Activated naive CD8-positive, alpha-beta T cell treated with anti-CD3 and anti-CD28 coated beads for 36 hours (primary cell): ENCODE results near the gene EIF4G3. TPM values are rescaled to one million over a fixed set of nuclear protein-coding genes. Genes with fewer than 3 reads are reported as not detected.
"Not testable (repeated sequence)": the region's sequence is repeated elsewhere in the genome, so short reads cannot be mapped to it uniquely, and the experiment has no call there.

ENCODE experiments used
- DNase-seq: peaks from one replicate; pipeline ENCODE4 v3.0.0; 2021
- H3K27ac Mint-ChIP-seq: one replicate; pipeline ENCODE4 v1.8.0; 2022; ENCODE audit warnings: mild to moderate bottlenecking, moderate library complexity, mixed read lengths
- H3K27me3 Mint-ChIP-seq: one replicate; pipeline ENCODE4 v1.8.0; 2022; ENCODE audit warnings: mild to moderate bottlenecking, mixed read lengths
- H3K36me3 Mint-ChIP-seq: one replicate; pipeline ENCODE4 v1.8.0; 2021; ENCODE audit warnings: mild to moderate bottlenecking, mixed read lengths
- H3K4me1 Mint-ChIP-seq: one replicate; pipeline ENCODE4 v1.8.0; 2021; ENCODE audit warnings: mixed read lengths
- H3K4me3 Mint-ChIP-seq: one replicate; pipeline ENCODE4 v1.8.0; 2022; ENCODE audit warnings: mild to moderate bottlenecking, moderate library complexity, mixed read lengths
- H3K9me3 Mint-ChIP-seq: one replicate; pipeline ENCODE4 v1.8.0; 2022; ENCODE audit warnings: mixed read lengths
- total RNA-seq, 2 experiments: library from RNA; stranded (reverse); gene quantifications; one replicate each; pipeline ENCODE4 v1.2.3, GENCODE V29; 2021

Gene EIF4G3
- total RNA-seq, 2 experiments from 2014 or later, result 51.1 to 55.9 TPM

DNA sequence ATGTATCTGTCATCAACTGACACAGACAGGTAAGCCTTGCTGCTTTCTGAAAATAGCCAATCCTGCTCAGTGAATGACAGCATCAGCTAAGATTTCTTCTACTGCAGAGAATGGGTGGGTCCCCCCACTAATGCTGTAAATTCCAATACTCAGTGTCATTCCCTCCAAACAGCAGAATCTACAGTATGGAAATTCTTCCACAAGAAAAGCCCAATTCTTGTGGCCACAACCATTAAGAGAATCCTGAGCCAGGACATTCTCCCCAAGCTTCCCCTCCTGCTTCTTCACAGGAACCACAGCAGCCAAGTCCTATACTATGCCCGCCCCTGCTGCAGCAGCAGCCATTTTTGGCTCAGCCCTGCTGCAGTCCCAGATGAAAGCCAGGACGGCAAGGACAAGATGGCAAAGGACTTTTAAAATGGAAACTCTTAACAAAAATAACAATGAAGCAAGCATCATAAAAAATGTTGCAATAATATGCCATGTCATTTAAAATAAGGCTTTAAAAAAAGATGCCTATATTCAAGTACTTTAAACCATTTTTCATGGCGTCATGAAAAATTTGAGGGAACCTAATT is 26.8 kb downstream of the EIF4G3 start:
- peaks cover 18% of the 10 kb centered on the region for H3K36me3 Mint-ChIP-seq
- H3K4me1 Mint-ChIP-seq, result peaks cover 7% of the 10 kb centered on the region
- H3K4me3 Mint-ChIP-seq, result no peak overlapping the region
- no peaks in the 10 kb centered on the region for H3K27me3 Mint-ChIP-seq
- DNase-seq, result no peak
- H3K27ac Mint-ChIP-seq, result no peak overlapping the region
- no peaks in the 10 kb centered on the region for H3K9me3 Mint-ChIP-seq

DNA sequence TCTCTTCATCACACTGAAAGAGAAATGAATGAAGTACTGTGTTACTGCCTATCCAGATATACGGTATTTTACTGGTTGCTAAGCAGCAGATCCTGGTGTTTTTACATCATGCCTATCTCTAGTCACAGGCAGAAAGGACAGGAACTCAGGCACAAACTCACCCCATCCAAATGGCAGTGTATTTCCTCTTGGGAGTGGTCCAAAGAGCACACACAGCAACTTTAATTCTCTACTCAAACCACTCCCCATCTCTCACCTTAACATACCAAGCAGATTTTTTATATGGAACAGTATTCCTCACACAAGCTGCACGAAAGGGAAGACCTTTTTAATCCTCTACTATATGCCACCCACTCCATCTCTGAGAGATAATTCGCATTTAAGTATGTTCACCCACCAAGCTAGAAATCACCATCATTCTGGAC is 27.3 kb downstream of the EIF4G3 start:
- Mint-ChIP-seq H3K4me1 (peaks cover 4% of the 10 kb centered on the region), H3K4me3 (no peak overlapping the region), H3K27ac (no peak overlapping the region), H3K9me3 (no peaks in the 10 kb centered on the region), H3K27me3 (no peaks in the 10 kb centered on the region), H3K36me3 (peaks cover 18% of the 10 kb centered on the region)
- DNase-seq, result no peak

DNA sequence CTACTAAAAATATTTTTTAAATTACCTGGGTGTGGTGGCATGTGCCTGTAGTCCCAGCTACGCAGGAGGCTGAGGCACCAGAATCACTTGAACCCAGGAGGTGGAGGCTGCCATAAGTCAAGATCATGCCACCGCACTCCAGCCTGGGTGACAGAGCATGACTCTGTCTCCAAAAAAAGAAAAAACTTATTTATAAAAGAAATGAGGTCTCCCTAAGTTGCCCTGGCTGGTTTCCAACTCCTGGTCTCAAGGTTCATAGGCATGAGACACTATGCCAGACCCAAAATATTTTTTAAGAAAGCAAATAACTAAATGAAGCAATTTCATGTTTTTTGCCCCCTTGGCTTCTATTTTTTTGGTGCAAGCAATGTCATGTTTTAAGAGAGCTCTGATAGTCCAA is 32.9 kb downstream of the EIF4G3 start:
- Mint-ChIP-seq H3K36me3 (peaks cover 13% of the 10 kb centered on the region), H3K4me1 (peaks cover 2% of the 10 kb centered on the region), H3K27ac (no peak overlapping the region), H3K27me3 (no peaks in the 10 kb centered on the region), H3K4me3 (no peak overlapping the region), H3K9me3 (no peaks in the 10 kb centered on the region)
- DNase-seq, result no peak

DNA sequence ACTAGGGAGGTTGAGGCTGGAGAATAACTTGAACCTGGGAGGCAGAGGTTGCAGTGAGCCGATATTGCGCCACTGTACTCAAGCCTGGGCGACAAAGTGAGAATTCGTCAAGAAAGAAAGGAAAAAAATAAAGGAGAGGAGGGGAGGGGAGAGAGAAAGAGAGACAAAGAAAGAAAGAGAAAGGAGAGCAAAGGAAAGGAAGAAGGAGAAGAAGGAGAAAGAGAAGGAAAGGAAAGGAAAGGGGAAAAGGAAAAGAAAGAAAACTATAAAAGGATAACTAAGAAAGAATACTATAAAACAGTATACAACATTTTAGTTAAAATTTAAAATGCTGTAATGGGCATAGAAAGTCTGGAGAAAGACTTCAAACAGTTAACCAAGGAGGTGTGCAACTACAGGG is 33.6 kb downstream of the EIF4G3 start:
- no peaks in the 10 kb centered on the region for H3K9me3 Mint-ChIP-seq

DNA sequence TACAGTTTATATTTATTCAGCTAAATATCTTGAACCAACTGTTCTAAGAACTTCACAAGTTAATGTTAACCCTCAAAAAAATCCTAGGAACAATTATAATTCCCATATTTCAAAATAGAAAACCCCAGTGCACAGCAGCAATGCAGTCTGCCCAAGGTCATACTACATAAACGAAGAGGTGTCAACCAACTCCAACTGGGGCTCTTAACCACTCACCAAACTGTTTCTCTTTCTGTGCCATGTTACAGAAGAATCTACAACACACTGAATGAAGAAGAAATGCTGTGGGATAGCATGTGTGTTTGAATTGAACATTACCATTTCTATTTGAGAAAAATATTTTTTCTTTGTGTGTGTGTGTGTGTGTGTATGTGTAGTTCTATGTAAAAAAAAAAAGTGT is 35.7 kb downstream of the EIF4G3 start:
- Mint-ChIP-seq H3K4me3 (no peak overlapping the region), H3K27me3 (no peaks in the 10 kb centered on the region), H3K27ac (no peak overlapping the region), H3K9me3 (no peaks in the 10 kb centered on the region), H3K36me3 (peaks cover 11% of the 10 kb centered on the region), H3K4me1 (peaks cover 2% of the 10 kb centered on the region)
- no peak for DNase-seq

More for the DNA sequence above, 33.6 kb downstream of the EIF4G3 start:
- no peak for DNase-seq
- peaks cover 2% of the 10 kb centered on the region for H3K4me1 Mint-ChIP-seq
- no peak overlapping the region for H3K4me3 Mint-ChIP-seq
- peaks cover 11% of the 10 kb centered on the region for H3K36me3 Mint-ChIP-seq
- no peaks in the 10 kb centered on the region for H3K27me3 Mint-ChIP-seq
- no peak overlapping the region for H3K27ac Mint-ChIP-seq

DNA sequence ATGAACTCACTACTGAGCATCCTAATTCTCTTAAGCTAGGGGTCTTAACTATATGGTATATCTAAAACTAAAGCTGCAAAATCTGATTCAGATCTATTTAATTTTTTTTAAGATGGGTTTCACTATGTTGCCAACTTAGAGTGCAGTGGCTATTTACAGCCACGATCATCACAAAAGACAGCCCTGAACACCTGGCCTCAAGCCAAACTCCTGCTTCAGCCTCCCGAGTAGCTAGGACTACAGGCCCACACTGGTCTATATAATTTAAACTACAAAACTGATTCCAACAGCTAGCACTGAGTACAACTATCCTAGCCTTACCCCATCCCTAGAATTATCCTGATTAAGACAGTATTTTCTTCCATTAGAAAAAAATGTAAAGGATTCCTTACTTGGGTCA is 37.1 kb downstream of the EIF4G3 start:
- peaks cover 14% of the 10 kb centered on the region for H3K36me3 Mint-ChIP-seq
- no peak overlapping the region for H3K27ac Mint-ChIP-seq
- no peaks in the 10 kb centered on the region for H3K9me3 Mint-ChIP-seq
- DNase-seq, result no peak
- no peak overlapping the region for H3K4me3 Mint-ChIP-seq
- no peaks in the 10 kb centered on the region for H3K4me1 Mint-ChIP-seq
- H3K27me3 Mint-ChIP-seq, result no peaks in the 10 kb centered on the region

DNA sequence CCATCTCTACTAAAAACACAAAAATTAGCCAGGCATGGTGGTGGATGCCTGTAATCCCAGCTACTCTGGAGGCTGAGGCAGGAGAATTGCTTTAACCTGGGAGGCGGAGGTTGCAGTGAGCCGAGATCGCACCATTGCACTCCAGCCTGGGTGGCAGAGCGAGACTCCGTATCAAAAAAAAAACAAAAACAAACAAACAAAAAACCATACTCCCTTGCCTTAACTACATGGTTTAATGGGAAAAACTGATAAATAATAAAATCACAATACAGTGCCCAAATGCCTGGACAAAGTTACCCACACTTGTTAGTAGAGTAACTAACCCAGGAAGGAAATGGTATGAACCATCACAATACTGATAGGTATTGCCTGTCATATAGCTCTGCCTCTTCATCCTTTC is 40.4 kb downstream of the EIF4G3 start:
- peaks cover 26% of the 10 kb centered on the region for H3K36me3 Mint-ChIP-seq
- not testable (repeated sequence) for DNase-seq, H3K4me3 Mint-ChIP-seq, H3K9me3 Mint-ChIP-seq, H3K4me1 Mint-ChIP-seq, H3K27me3 Mint-ChIP-seq, H3K27ac Mint-ChIP-seq

DNA sequence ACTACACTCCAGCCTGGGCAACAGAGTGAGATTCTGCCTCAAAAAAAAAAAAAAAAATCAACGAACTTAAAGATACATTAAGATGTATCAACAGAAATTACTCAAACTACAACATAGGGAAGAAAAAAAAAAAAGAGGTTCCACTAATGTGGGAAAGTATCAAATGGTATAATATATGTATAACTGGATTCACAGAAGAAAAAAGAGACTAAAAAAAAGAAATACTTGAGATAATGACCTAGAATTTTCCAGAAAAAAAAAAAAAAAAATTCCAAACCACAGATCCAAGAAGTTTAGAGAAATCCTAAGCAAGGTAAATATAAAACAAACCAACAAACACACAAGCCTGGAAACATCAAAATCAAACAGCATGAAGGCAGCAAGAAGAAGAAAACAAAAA is 45.5 kb downstream of the EIF4G3 start:
- H3K27me3 Mint-ChIP-seq, result no peaks in the 10 kb centered on the region
- no peak for DNase-seq
- no peak overlapping the region for H3K27ac Mint-ChIP-seq
- H3K4me3 Mint-ChIP-seq, result no peak overlapping the region
- H3K36me3 Mint-ChIP-seq, result peaks cover 27% of the 10 kb centered on the region
- no peaks in the 10 kb centered on the region for H3K4me1 Mint-ChIP-seq
- peaks cover 2% of the 10 kb centered on the region for H3K9me3 Mint-ChIP-seq

DNA sequence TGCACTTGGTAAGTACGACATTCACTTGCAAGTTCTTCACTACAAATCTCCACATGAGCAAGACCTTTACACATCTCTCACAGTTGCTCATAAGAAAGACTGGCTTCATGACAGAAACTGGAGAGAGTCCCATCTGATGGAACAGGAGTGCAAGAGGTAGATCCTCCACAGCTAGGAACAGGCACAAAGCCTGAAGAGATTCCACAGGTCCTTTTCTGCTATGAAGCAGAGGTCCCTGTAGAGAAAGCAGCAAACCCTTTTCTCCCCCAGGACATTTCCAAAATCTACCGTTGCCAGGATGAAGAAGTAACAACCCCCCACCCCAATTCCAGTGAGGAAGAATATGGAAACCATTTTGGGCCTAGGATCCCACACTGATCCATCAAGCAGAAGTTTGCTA is 47.3 kb downstream of the EIF4G3 start:
- Mint-ChIP-seq H3K4me1 (no peaks in the 10 kb centered on the region), H3K36me3 (peaks cover 26% of the 10 kb centered on the region), H3K9me3 (peaks cover 2% of the 10 kb centered on the region), H3K27me3 (no peaks in the 10 kb centered on the region), H3K4me3 (no peak overlapping the region), H3K27ac (no peak overlapping the region)
- no peak for DNase-seq

DNA sequence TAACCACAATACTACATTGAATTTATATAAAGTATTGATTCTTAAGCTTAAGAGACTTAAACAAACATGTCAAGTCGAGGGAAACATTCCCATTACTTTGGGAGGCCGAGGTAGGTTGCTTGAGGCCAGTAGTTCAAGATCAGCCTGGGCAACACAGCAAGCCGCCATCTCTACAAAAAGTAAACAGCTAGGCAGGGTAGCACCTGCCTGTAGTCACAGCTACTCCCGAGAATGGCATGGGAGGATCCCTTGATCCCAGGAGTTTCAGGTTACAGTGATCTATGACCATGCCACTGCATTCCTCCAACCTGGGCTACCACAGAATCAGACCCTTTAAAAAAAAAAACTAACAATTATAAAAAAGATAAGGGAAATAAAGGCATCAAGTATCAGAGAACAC is 50.4 kb downstream of the EIF4G3 start:
- peaks cover 28% of the 10 kb centered on the region for H3K36me3 Mint-ChIP-seq
- no peaks in the 10 kb centered on the region for H3K4me1 Mint-ChIP-seq
- H3K27ac Mint-ChIP-seq, result no peak overlapping the region
- no peak for DNase-seq
- no peak overlapping the region for H3K4me3 Mint-ChIP-seq
- H3K9me3 Mint-ChIP-seq, result peaks cover 1% of the 10 kb centered on the region
- H3K27me3 Mint-ChIP-seq, result no peaks in the 10 kb centered on the region

DNA sequence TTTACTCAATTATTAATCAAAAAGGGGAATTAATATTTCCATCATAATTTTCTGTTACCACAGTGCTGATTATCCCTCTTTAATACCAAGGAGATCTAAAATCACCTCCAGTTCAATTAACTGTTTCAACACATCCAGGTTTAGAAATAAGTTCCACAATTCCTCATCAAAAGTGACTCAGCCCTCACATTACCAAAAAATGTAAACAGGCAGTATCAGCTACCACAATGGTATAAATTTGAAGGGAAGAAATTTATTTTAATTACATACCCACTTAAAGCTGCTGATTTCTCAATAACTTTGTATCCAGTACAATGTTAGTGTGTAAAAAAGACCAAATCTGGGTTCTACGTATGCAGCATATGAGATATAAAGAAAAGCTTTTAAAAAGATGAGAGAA is 51.9 kb downstream of the EIF4G3 start:
- H3K4me1 Mint-ChIP-seq, result peaks cover 2% of the 10 kb centered on the region
- H3K4me3 Mint-ChIP-seq, result no peak overlapping the region

DNA sequence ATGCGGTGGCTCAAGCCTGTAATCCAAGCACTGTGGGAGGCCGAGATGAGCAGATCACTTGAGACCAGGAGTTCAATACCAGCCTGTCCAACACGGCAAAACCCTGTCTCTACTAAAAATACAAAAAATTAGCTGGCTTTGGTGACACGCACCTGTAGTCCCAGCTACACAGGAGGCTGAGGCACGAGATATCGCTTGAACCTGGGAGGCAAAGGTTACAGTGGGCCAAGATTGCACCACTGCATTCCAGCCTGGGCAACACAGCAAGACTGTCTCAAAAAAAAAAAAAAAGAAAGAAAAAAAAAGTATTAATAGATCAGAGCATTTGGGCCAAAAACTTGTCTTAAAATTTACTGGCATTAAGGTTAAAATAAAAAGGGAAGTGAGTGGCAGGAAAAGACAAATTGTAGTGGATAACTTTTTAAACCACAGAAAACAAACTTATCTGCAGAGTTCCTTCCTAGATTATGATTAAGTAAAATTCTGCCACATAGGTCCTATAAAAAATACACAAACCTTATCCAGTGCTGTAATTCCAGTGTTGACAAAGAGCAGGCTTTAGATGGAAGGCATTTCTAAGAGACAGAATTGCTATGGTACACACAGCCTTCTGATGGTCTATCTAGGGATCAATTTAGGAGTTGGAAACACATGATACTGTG is 53.3 kb downstream of the EIF4G3 start:
- Mint-ChIP-seq H3K27me3 (no peaks in the 10 kb centered on the region), H3K36me3 (peaks cover 20% of the 10 kb centered on the region), H3K27ac (no peak overlapping the region), H3K4me1 (peaks cover 2% of the 10 kb centered on the region), H3K4me3 (no peak overlapping the region), H3K9me3 (no peaks in the 10 kb centered on the region)
- no peak for DNase-seq

More for the DNA sequence above, 51.9 kb downstream of the EIF4G3 start:
- Mint-ChIP-seq H3K9me3 (no peaks in the 10 kb centered on the region), H3K36me3 (peaks cover 21% of the 10 kb centered on the region), H3K27me3 (no peaks in the 10 kb centered on the region), H3K27ac (no peak overlapping the region)
- no peak for DNase-seq

DNA sequence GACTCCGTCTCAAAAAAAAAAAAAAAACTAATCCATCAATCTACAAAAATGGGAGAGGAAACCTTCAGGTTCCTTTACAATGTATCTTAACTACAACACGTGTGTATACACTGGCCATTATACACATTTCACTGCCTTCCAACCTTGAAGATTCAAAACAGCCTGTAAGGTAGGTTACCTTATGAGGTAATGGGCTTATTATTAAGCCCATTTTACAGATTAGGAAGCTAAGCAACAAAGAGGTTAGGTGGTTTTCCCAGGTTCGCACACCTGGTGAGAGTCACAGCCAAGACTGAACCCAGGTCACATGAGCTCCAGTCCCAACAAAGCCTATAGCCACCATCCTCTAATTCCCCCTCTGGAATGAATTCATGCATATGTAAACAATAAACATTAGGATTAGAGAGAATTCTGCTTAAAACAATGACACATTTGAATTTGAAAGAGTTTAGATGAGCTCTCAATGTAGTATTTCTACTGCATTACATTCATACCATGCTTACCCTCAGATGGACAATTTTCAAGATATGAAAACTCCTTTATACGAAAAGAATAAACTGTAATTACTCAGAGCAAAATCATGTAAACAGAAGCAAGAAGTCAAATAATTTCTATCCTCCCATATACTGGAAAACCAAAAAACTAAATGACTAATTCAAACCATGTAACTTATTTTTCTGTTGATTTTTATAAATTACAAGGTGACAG is 54.8 kb downstream of the EIF4G3 start:
- Mint-ChIP-seq H3K4me3 (no peak overlapping the region), H3K9me3 (no peaks in the 10 kb centered on the region), H3K27me3 (no peaks in the 10 kb centered on the region), H3K27ac (no peak overlapping the region), H3K4me1 (peaks cover 2% of the 10 kb centered on the region), H3K36me3 (peaks cover 20% of the 10 kb centered on the region)
- no peak for DNase-seq

DNA sequence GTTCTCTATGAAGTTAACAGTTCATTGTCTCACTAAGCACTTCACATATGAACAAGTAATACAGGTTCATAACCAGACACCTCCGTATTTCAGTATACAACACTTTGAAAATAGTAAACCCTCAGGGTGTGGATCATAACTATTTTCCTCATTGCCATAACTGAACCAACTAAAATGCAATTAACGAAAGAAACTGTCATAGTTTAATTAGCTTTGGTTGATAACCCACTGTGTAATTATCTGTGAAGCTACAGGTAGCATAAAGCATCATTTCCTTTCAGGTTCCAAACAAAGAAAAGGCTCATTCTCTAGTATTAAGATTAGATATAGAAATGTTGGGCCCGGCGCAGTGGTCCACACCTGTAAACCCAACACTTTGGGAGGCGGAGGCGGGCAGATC is 58.5 kb downstream of the EIF4G3 start:
- Mint-ChIP-seq H3K4me1 (peaks cover 2% of the 10 kb centered on the region), H3K27me3 (no peaks in the 10 kb centered on the region), H3K36me3 (peaks cover 13% of the 10 kb centered on the region), H3K4me3 (no peak overlapping the region), H3K9me3 (no peaks in the 10 kb centered on the region), H3K27ac (no peak overlapping the region)
- no peak for DNase-seq

DNA sequence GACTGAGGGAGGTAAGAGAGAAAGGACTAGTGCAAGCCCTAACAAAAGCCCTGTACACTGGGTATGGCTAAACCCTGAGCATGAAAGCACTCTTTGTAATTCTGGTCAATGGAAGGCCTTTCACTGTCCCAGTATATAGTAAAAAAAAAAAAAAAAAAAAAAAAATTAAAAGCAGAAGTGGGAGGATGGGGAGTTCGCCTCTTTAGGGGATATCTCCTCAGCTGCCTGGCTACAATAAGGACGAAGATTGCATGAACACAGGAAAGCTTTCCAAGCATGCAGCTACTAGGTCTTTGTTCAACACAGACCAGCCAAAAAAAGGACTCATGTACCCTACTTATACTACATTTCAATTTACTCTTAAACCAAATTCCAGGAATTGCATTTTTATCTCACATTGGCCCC is 59.1 kb downstream of the EIF4G3 start:
- H3K4me1 Mint-ChIP-seq, result peaks cover 2% of the 10 kb centered on the region
- H3K4me3 Mint-ChIP-seq, result no peak overlapping the region
- H3K27ac Mint-ChIP-seq, result no peak overlapping the region
- H3K9me3 Mint-ChIP-seq, result no peaks in the 10 kb centered on the region
- H3K36me3 Mint-ChIP-seq, result peaks cover 10% of the 10 kb centered on the region
- no peaks in the 10 kb centered on the region for H3K27me3 Mint-ChIP-seq
- no peak for DNase-seq

DNA sequence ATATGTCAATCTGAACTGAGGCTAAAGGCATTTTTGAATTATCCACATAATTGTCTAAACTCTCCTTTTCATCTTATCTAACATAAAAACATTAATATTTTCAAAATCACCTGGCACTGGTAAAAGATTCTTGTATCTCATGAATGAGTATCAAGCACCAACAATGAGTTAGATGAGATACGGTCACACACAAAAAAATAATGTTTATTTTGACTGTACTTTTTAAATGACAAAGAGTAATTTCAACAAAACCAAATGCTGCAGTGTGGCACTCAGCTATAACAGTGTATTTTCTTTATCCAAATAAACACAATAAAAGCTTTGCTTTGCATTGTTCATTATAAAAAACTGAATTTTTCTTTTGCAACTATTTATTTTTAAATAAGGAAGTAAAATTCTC is 59.5 kb downstream of the EIF4G3 start:
- Mint-ChIP-seq H3K27me3 (no peaks in the 10 kb centered on the region), H3K36me3 (peaks cover 10% of the 10 kb centered on the region), H3K4me1 (peaks cover 2% of the 10 kb centered on the region), H3K9me3 (no peaks in the 10 kb centered on the region), H3K4me3 (no peak overlapping the region), H3K27ac (no peak overlapping the region)
- DNase-seq, result no peak
